Ishikawa (cell line): ENCODE data around the gene SLC38A10.

Experiments used
- CREB1 ChIP-seq: IDR thresholded peaks from 2 replicates; pipeline ENCODE4 v1.6.1; 2012; ENCODE audit warnings: low read depth
- EGR1 ChIP-seq: IDR thresholded peaks from 2 replicates; pipeline ENCODE4 v1.6.1; 2012
- EP300 ChIP-seq: IDR thresholded peaks from 2 replicates; pipeline ENCODE4 v1.6.1; 2012; ENCODE audit warnings: borderline replicate concordance
- NFIC ChIP-seq: IDR thresholded peaks from 2 replicates; pipeline ENCODE4 v1.6.1; 2012
- RAD21 ChIP-seq: IDR thresholded peaks from 2 replicates; pipeline ENCODE4 v1.6.1; 2012; ENCODE audit warnings: low read depth
- TAF1 ChIP-seq: IDR thresholded peaks from 2 replicates; pipeline ENCODE4 v1.6.1; 2012; ENCODE audit warnings: low read depth, mild to moderate bottlenecking
- YY1 ChIP-seq: IDR thresholded peaks from 2 replicates; pipeline ENCODE4 v1.6.1; 2012; ENCODE audit warnings: low read depth
- ZBTB7A ChIP-seq: IDR thresholded peaks from 2 replicates; pipeline ENCODE4 v1.6.1; 2012; ENCODE audit warnings: low read depth

DNA sequence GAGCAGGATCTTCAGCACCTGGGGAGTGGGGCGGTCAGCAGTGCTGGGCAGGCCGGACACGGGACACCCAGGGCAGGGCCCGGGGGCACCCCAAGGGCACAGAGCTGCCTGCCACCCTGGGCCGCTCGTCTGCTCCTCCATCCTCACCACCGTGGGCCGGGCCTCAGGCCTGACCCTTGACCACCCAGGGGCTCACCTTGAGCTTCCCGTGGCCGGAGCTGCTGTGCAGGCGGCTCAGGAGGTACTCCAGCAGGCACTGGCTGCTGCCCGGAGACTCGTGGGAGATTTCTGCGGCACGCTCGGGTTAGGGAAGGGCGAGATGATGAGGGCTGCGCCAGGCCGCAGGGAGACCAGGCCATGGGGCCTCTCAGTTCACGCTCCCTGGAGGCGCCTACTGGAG lies 58.3 kb downstream of the SLC38A10 start:
- TF ChIP-seq TAF1 = no peak
- TF ChIP-seq YY1 = no peak
- no peak for TF ChIP-seq EP300
- no peak for TF ChIP-seq CREB1
- TF ChIP-seq NFIC = no peak
- no peak for TF ChIP-seq ZBTB7A
- no peak for TF ChIP-seq RAD21
- no peak for TF ChIP-seq EGR1
